GM21529 (cell line): ENCODE results near the gene VPS39.

Experiments
- ATAC-seq: cut with Tn5 transposase; IDR thresholded peaks from one replicate; pipeline ENCODE4 v1.9.1; 2021; ENCODE audit not compliant: unreplicated experiment

VPS39 gene

GRCh38 chr15:42146551-42147430, 61.3 kb downstream of the VPS39 start:
- no peak for ATAC-seq

GRCh38 chr15:42145546-42146455, 62.3 kb downstream of the VPS39 start:
- no peak for ATAC-seq

GRCh38 chr15:42144841-42145375, 63.2 kb downstream of the VPS39 start:
- no peak for ATAC-seq

GRCh38 chr15:42143866-42144625, 64.1 kb downstream of the VPS39 start:
- ATAC-seq, result no peak

DNA sequence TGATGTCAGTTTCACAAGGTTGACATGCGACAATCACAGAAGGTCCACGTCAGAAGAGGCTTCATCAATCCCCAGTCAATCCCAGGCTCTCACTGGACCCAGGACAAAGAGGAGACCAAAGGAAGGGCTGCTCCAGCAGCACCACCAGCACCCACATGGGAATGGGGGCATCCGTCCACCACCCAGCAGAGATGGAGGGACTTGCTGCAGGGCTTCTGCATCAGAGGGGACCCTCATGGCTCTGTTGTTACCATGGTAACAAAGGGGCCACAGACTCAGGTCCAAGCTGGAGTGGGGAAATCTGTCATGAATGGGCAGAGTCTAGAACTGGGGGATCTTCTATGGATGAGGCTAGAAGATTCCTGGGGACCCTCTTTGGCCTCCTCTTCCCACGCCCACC, 64.7 kb downstream of the VPS39 start:
- no peak for ATAC-seq

DNA sequence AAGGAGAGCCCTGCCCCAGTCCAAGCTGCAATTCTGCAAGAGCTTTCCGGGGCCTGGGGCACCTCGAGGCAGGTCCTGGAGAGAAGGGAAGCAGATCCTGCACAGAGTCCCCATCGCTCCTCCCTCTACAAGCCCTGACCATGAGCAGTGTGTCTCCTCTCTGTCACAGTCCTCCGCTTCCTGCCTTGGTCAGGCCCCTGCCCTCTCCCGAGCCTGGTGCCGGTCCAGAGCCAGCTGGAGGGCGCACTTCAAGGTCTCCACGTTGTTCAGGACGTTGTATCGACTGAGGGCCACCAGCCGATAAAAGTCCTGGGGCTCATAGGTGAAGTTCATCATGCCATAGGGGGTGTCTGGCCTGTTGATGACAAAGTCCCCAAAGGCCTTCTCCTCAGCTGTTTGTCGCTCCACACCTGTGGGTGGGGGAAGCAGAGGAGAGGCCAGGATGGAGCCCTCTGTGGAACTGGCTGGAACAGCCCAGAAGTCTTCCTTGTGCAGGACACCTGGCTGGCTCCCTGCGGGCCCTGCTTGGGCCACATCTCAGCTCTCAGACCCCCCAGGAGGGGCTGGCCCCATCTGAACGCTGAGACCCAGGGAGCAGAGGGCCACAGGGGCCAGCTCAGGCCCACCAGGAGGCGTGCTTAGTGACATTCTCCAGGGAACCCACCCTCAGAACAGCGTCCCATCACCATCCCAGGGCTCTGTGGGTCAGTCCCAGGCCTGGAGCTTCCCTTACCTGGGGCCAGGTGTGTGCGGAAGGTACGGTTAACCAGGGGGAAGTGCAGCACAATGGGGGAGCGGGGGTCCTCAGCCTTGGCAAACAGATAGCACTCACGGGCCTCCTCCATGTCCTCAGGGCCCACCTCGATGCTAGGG, 66.1 kb downstream of the VPS39 start:
- no peak for ATAC-seq

DNA sequence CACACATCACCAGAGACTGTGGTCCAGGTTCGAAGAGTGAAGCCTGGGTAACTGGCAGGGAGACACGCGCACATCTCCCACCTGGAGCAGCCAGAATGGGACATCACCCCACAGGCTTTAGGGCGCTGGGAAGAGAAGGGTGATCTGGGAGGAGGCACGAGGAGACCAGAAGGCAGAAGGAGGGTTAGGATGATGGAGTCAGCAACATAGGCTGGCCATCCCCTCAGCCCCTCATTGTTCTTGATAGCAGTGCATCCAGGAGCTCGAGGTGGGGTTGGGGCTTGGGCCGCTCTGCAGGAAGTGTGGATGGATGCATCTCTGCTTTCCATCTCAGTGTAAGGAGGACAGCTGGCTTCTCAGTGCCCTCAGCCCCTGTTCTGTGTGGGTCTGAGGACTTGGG, 66.9 kb downstream of the VPS39 start:
- ATAC-seq, result no peak

DNA sequence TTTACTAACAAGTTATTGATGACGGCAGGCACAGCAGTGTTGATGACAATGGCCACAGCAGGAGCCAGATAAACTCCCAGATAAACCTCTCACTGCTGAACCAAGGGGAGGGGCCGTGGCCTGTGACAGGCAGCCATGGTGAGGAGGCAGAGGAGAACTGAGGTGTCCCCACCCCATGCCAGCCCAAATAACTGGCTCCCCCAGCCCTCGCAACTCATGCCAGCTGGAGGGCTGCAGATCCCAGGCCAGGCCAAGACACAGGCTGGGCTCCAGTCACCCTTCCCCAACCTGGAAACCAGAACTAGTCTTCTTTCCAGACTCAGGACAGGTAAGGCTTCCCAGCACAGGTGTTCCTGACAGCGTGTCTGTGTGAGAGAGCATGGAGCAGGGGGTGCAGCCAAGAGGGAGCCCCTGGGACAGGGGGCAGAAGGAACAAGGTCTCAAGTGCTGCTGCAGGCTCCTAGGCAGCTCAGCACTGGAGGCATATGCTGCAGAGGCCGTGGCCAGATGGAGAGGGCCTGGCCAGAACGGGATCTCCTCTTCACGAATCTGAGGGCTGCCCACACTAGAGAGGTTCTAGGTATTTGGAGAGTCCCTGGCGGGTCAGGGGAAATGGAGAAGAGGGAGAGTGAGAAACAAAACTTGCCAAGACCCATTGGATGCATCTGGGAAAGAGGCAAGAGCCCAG, 67.6 kb downstream of the VPS39 start:
- no peak for ATAC-seq

DNA sequence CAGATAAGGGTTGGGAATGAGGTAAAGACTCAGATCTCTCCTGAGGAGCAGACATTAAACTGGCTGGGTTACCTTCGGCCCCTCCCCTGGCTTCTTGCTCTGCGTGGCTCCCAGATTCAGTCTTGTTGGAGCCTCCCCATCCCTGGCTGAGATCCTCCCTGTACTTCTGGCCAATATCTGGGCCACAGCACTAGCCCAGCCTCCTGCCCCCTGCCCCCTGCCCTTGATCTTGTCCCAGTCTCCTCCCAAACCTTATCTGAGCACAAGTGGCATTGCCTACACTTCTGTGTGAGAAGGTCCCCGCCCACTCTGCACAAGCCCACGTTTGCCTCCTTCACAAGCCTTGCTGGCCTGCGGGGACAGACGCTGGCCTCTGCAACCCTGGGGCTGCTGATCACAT, 68.5 kb downstream of the VPS39 start:
- ATAC-seq, result no peak

GRCh38 chr15:42138968-42139386, 69.1 kb downstream of the VPS39 start:
- ATAC-seq, result no peak

GRCh38 chr15:42138411-42138810, 69.7 kb downstream of the VPS39 start:
- ATAC-seq, result no peak

GRCh38 chr15:42137461-42138261, 70.4 kb downstream of the VPS39 start:
- no peak for ATAC-seq

DNA sequence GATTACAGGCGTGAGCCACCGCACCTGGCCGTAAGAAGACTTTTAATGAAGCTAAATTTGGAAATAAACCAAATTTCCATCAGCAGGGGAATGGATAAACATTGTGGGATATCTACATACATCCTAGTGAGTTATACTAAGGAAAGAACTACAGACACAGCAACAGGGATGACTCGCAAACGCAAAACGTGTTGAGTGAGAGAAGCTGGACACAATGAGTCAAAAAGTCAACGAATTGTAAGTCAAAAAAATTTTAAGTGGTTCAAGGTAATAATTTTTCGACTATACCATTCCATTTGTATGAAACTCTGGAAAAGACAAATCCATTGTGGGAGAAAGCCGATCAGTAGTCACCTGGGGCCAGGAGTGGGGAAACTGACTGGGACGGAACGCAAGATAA, 71.6 kb downstream of the VPS39 start:
- no peak for ATAC-seq

- no peak for ATAC-seq
Measured at GRCh38 chr15:42135351-42135750, 72.8 kb downstream of the VPS39 start.

GRCh38 chr15:42134617-42135245, 73.4 kb downstream of the VPS39 start:
- no peak for ATAC-seq

- ATAC-seq, result no peak
Measured at GRCh38 chr15:42133886-42134502, 74.1 kb downstream of the VPS39 start.

- ATAC-seq, result no peak
Measured at GRCh38 chr15:42133356-42133755, 74.7 kb downstream of the VPS39 start.
